B cell (primary cell): ENCODE data around the gene HHATL. TPM values are rescaled to one million over a fixed set of nuclear protein-coding genes. Genes with fewer than 3 reads are reported as not detected.
"Not testable (repeated sequence)": the region's sequence is repeated elsewhere in the genome, so short reads cannot be mapped to it uniquely, and the experiment has no call there.

ENCODE experiments used
- ATAC-seq: fragments of 200-7000 bp; cut with Tn5 transposase; one replicate; pipeline ENCODE4 v1.10.0; 2021; ENCODE audit warnings: low read depth, mild to moderate bottlenecking, moderate number of reproducible peaks, moderate library complexity
- CTCF ChIA-PET: fragments of 350-600 bp; sonication (Branson Sonifier 250); formaldehyde crosslinking; loops from one replicate; lab custom pipeline; 2021; ENCODE audit warnings: antibody characterized with exemption, inconsistent platforms; lab: Charles Lee
- POLR2A ChIA-PET: fragments of 350-600 bp; sonication (Branson Sonifier 250); formaldehyde crosslinking; loops from one replicate; lab custom pipeline; 2021; ENCODE audit warnings: antibody characterized with exemption; lab: Charles Lee
- DNase-seq: peaks from one replicate; pipeline ENCODE4 v3.0.0; 2013
- H2AFZ ChIP-seq: 2 replicates; pipeline ENCODE4 v1.6.1; 2012; ENCODE audit warnings: mild to moderate bottlenecking, low read depth, low read length; ENCODE audit not compliant: insufficient read depth, poor library complexity, severe bottlenecking
- H3K27ac ChIP-seq, 2 donors: 1 replicate in 1 of 2; 2 replicates in 1 of 2; pipeline ENCODE4 v1.5.1; 2012 to 2013; ENCODE audit warnings: low read length in 2 of 2, mild to moderate bottlenecking in 2 of 2, moderate library complexity in 1 of 2
- H3K27me3 ChIP-seq, 4 experiments: fragments of 200-600 bp in 1 of 4; sonication (generic) in 1 of 4; replicated peaks in 1 of 4; 1 replicate in 2 of 4; 2 replicates in 2 of 4; pipeline versions ENCODE4 v1.6.1 to v1.7.0; 2013 to 2016; ENCODE audit warnings: low read length in 3 of 4, mild to moderate bottlenecking in 2 of 4, mixed read lengths in 1 of 4, moderate library complexity in 1 of 4; ENCODE audit not compliant: insufficient read depth in 4 of 4, control insufficient read depth in 3 of 4; ENCODE audit errors: control extremely low read depth in 1 of 4
- H3K36me3 ChIP-seq, 2 experiments: replicated peaks in 1 of 2; 1 replicate in 1 of 2; 2 replicates in 1 of 2; pipeline versions ENCODE4 v1.6.1 to v1.7.1; 2013; ENCODE audit warnings: low read length in 1 of 2; ENCODE audit not compliant: insufficient read depth in 2 of 2, control insufficient read depth in 1 of 2; ENCODE audit errors: control extremely low read depth in 1 of 2, extremely low read depth in 1 of 2
- H3K4me1 ChIP-seq, 2 donors: fragments of 200-600 bp in 1 of 2; sonication (generic) in 1 of 2; 1 replicate in 1 of 2; 2 replicates in 1 of 2; pipeline versions ENCODE4 v1.5.1 to v1.6.1; 2013 to 2017; ENCODE audit warnings: low read length in 2 of 2; ENCODE audit not compliant: control insufficient read depth in 2 of 2, insufficient read depth in 2 of 2
- H3K4me2 ChIP-seq: replicated peaks from 2 replicates; pipeline ENCODE3; 2012; ENCODE audit warnings: mild to moderate bottlenecking, low read depth, low read length; ENCODE audit not compliant: poor library complexity, severe bottlenecking
- H3K4me3 ChIP-seq, 5 experiments: fragments of 200-600 bp in 1 of 5; sonication (generic) in 1 of 5; 1 replicate in 3 of 5; 2 replicates in 2 of 5; pipeline versions ENCODE4 v1.5.1 to v1.7.0; 2011 to 2016; ENCODE audit warnings: low read length in 4 of 5, mild to moderate bottlenecking in 4 of 5, low read depth in 2 of 5, control low read depth in 1 of 5, moderate library complexity in 1 of 5; ENCODE audit not compliant: insufficient read depth in 1 of 5; ENCODE audit errors: control extremely low read depth in 1 of 5, extremely low read depth in 1 of 5
- H3K79me2 ChIP-seq: fragments of 200-600 bp; sonication (generic); one replicate; pipeline ENCODE4 v1.6.0; 2016; ENCODE audit warnings: low read length; ENCODE audit not compliant: control insufficient read depth, insufficient read depth
- H3K9ac ChIP-seq: fragments of 200-600 bp; sonication (generic); 2 replicates; pipeline ENCODE4 v1.6.1; 2017; ENCODE audit warnings: mild to moderate bottlenecking, low read length, moderate library complexity
- H3K9me3 ChIP-seq, 3 donors: one replicate each; pipeline versions ENCODE4 v1.6.1 to v1.7.1; 2013; ENCODE audit warnings: low read length in 2 of 3; ENCODE audit not compliant: control insufficient read depth in 2 of 3, insufficient read depth in 1 of 3; ENCODE audit errors: control extremely low read depth in 1 of 3
- H4K20me1 ChIP-seq: 2 replicates; pipeline ENCODE4 v1.6.0; 2012; ENCODE audit warnings: mild to moderate bottlenecking, low read length; ENCODE audit not compliant: insufficient read depth, control insufficient read depth, poor library complexity, severe bottlenecking
- H3K27ac Mint-ChIP-seq: one replicate; pipeline ENCODE4 v1.8.0; 2021; ENCODE audit warnings: mixed read lengths
- H3K27me3 Mint-ChIP-seq: one replicate; pipeline ENCODE4 v1.8.0; 2021; ENCODE audit warnings: mixed read lengths
- H3K4me1 Mint-ChIP-seq: one replicate; pipeline ENCODE4 v1.8.0; 2021; ENCODE audit warnings: mixed read lengths
- H3K4me3 Mint-ChIP-seq: one replicate; pipeline ENCODE4 v1.8.0; 2021; ENCODE audit warnings: mixed read lengths
- H3K9me3 Mint-ChIP-seq: one replicate; pipeline ENCODE4 v1.8.0; 2022; ENCODE audit warnings: mixed read lengths; ENCODE audit not compliant: insufficient read depth
- EZH2 ChIP-seq: IDR thresholded peaks from 2 replicates; pipeline ENCODE4 v1.6.1; 2012; ENCODE audit warnings: borderline replicate concordance, low read depth, mild to moderate bottlenecking, moderate library complexity, low read length; ENCODE audit not compliant: insufficient read depth, poor library complexity, severe bottlenecking
- WGBS: methylation state at CpG from one replicate; pipeline ENCODE4 v1.1.5; 2013; ENCODE audit warnings: missing lambda C conversion rate; ENCODE audit not compliant: insufficient coverage; 5-methylcytosine and 5-hydroxymethylcytosine counted together
- intact Hi-C: fragments of 100-400 bp; cut with micrococcal nuclease; formaldehyde crosslinking; loops from one replicate; pipeline ENCODE4 v1.10.0; 2022
- polyA plus RNA-seq: library from polyadenylated mRNA; depleted of rRNA; stranded (reverse); fragments of >200 nt; gene quantifications from 2 replicates; pipeline ENCODE4 v1.2.3, GENCODE V29; 2012
- total RNA-seq, 2 donors: library from RNA; stranded (reverse); fragments of 120-200 nt in 1 of 2; gene quantifications; 1 replicate in 1 of 2; 2 replicates in 1 of 2; pipeline versions ENCODE4 v1.2.3 to v1.2.4, GENCODE V29; 2013 to 2022
- TF ChIP-seq, protein P1 (sequence below): fragments of 200-600 bp; IDR thresholded peaks from one replicate; pipeline ENCODE4 v1.8.0; 2022; ENCODE audit warnings: antibody characterized with exemption, mild to moderate bottlenecking

HHATL gene
- total and polyA plus RNA-seq, 2 donors (not counting 1 experiment from before 2014, with no cell fraction given) = not detected

DNA sequence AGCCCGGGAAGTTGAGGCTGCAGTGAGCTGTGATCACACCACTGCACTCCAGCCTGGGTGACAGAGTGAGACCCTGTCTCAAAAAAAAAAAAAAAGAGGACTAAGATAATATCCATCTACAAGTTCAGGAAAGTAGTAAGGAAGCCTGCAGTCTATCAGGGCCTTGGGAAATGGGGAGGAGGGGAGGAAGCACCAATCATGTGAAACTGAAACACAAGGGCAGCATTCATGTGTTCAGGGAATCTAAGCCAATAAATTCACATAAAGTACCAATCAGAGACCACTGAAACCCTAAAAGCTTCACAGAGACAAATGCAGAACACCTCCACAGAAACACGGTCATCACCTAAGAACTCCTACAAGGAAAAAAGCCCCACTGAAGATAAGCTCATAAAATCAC, 22.9 kb upstream of the HHATL start:
- no peaks in the 10 kb centered on the region for H3K4me1 Mint-ChIP-seq
- DNase-seq (no peak), ATAC-seq (no peak)
- Histone ChIP-seq H3K4me1 (no peaks in the 10 kb centered on the region), H3K4me3 (no peak overlapping the region), H2AFZ (no peak overlapping the region), H3K27ac (no peak overlapping the region), H3K36me3 (no peaks in the 10 kb centered on the region), H3K9ac (no peak overlapping the region), H3K4me2 (no peak overlapping the region), H3K27me3 (no peaks in the 10 kb centered on the region), H3K79me2 (no peaks in the 10 kb centered on the region), H3K9me3 (no peaks in the 10 kb centered on the region), H4K20me1 (no peaks in the 10 kb centered on the region)
- no peak overlapping the region for H3K27ac Mint-ChIP-seq
- H3K4me3 Mint-ChIP-seq = no peak overlapping the region
- ChIA-PET POLR2A (no interaction called here), CTCF (no interaction called here)
- H3K9me3 Mint-ChIP-seq = no peaks in the 10 kb centered on the region
- intact Hi-C loops = no loop called here
- WGBS = no CpG with 5 or more reads among the region's 2 CpGs
- H3K27me3 Mint-ChIP-seq = peaks cover 20% of the 10 kb centered on the region
- TF ChIP-seq, protein P1, sequence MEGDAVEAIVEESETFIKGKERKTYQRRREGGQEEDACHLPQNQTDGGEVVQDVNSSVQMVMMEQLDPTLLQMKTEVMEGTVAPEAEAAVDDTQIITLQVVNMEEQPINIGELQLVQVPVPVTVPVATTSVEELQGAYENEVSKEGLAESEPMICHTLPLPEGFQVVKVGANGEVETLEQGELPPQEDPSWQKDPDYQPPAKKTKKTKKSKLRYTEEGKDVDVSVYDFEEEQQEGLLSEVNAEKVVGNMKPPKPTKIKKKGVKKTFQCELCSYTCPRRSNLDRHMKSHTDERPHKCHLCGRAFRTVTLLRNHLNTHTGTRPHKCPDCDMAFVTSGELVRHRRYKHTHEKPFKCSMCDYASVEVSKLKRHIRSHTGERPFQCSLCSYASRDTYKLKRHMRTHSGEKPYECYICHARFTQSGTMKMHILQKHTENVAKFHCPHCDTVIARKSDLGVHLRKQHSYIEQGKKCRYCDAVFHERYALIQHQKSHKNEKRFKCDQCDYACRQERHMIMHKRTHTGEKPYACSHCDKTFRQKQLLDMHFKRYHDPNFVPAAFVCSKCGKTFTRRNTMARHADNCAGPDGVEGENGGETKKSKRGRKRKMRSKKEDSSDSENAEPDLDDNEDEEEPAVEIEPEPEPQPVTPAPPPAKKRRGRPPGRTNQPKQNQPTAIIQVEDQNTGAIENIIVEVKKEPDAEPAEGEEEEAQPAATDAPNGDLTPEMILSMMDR = no peak
- no peak for TF ChIP-seq EZH2

DNA sequence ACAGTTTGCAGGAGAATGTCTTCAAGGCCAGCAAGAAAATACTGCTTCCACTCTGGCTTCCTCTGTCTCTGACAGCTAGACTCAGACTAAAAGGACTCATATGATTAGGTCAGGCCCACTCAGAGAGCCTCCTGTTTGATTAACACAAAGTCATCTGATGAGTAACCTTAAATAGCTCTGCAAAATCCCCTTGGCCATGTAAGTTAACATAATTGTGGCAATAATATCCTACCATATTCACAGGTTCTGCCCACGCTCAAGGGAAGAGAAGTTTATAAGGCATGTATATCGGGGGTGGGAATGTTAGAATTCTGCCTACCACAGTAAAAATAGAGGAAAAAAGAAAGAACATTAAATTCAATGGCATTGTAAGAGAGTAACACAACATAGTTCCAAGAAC, 20.6 kb upstream of the HHATL start:
- H3K4me1 ChIP-seq = no peaks in the 10 kb centered on the region
- DNase-seq = no peak
- POLR2A ChIA-PET = no interaction called here
- WGBS = no CpG with 5 or more reads among the region's 2 CpGs
- H3K36me3 ChIP-seq = no peaks in the 10 kb centered on the region
- H3K27ac ChIP-seq = no peak overlapping the region
- no peak overlapping the region for H3K9ac ChIP-seq
- CTCF ChIA-PET = interaction anchor here (0.6 kb wide), 1 partner anchor 12 kb away, joined by 3 read pairs; no protein-coding TSS in a partner anchor
- Mint-ChIP-seq H3K9me3 (no peaks in the 10 kb centered on the region), H3K4me3 (no peak overlapping the region), H3K27ac (no peak overlapping the region), H3K27me3 (peaks cover 26% of the 10 kb centered on the region), H3K4me1 (no peaks in the 10 kb centered on the region)
- H4K20me1 ChIP-seq = no peaks in the 10 kb centered on the region
- H2AFZ ChIP-seq = no peak overlapping the region
- no peak for TF ChIP-seq EZH2
- TF ChIP-seq, protein P1 = no peak
- no peak for ATAC-seq
- intact Hi-C loops = no loop called here
- H3K27me3 ChIP-seq = no peaks in the 10 kb centered on the region
- H3K4me3 ChIP-seq = no peak overlapping the region
- no peak overlapping the region for H3K4me2 ChIP-seq
- H3K79me2 ChIP-seq = no peaks in the 10 kb centered on the region
- H3K9me3 ChIP-seq = no peaks in the 10 kb centered on the region

DNA sequence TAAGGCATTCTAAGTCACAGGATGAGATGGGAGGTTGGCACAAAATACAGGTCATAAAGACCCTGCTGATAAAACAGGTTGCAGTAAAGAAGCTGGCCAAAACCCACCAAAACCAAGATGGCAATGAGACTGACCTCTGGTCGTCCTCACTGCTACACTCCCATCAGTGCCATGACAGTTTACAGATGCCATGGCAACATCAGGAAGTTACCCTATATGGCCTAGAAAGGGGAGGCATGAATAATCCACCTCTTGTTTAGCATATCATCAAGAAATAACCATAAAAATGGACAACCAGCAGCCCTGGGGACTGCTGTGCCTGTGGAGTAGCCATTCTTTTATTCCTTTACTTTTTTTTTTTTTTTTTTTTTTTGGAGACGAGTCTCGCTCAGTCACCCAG, 19.8 kb upstream of the HHATL start:
- POLR2A ChIA-PET, ATAC-seq, H3K27ac ChIP-seq, H3K27me3 ChIP-seq, H2AFZ ChIP-seq, H3K4me2 ChIP-seq, H3K27ac Mint-ChIP-seq, H3K4me3 ChIP-seq, H3K4me1 ChIP-seq, H3K9me3 ChIP-seq, H3K79me2 ChIP-seq, DNase-seq, H3K4me1 Mint-ChIP-seq, intact Hi-C loops, H3K36me3 ChIP-seq, H4K20me1 ChIP-seq, H3K4me3 Mint-ChIP-seq, H3K9me3 Mint-ChIP-seq, H3K9ac ChIP-seq: not testable (repeated sequence)
- 50% methylated on average over 1 of the region's 3 CpGs for WGBS
- CTCF ChIA-PET = interaction anchor here (0.6 kb wide), 1 partner anchor 11 kb away, joined by 3 read pairs; no protein-coding TSS in a partner anchor
- H3K27me3 Mint-ChIP-seq = peaks cover 26% of the 10 kb centered on the region
